Nucleus accumbens (tissue), 56 donors: ENCODE data around the gene LSG1.
"Not testable (repeated sequence)": the region's sequence is repeated elsewhere in the genome, so short reads cannot be mapped to it uniquely, and the experiment has no call there.

ENCODE experiments used
- DNase-seq, 56 donors: peaks; one replicate each; lab custom pipeline; 2025; lab: John Stamatoyannopoulos, UW

The LSG1 gene

GRCh38 chr3:194659778-194660177 is 12.2 kb downstream of the LSG1 start:
- no peak for DNase-seq

- DNase-seq = no peak
These were observed 13.3 kb downstream of the LSG1 start for GRCh38 chr3:194658477-194659242.

- DNase-seq = no peak
These were observed 14.6 kb downstream of the LSG1 start for GRCh38 chr3:194657439-194657838.

GRCh38 chr3:194654443-194654842 is 17.5 kb downstream of the LSG1 start:
- DNase-seq = no peak

GRCh38 chr3:194647747-194648146 is 24.2 kb downstream of the LSG1 start:
- DNase-seq = no peak

- DNase-seq = no peak
These were observed 29.2 kb downstream of the LSG1 start for GRCh38 chr3:194642769-194643168.

GRCh38 chr3:194640829-194641228 is 31.2 kb downstream of the LSG1 start:
- no peak for DNase-seq

GRCh38 chr3:194638991-194639605 is 32.9 kb downstream of the LSG1 start:
- no peak for DNase-seq

GRCh38 chr3:194637541-194638400 is 34.2 kb downstream of the LSG1 start:
- no peak for DNase-seq

GRCh38 chr3:194637066-194637465 is 34.9 kb downstream of the LSG1 start:
- peak in 9 of 56 donors; percentile 7 to 65 (median 35) for DNase-seq

- DNase-seq = peak in 27 of 56 donors; percentile 12 to 59 (median 28)
These were observed 38.5 kb downstream of the LSG1 start, which contains the start of gene TMEM44 for GRCh38 chr3:194633349-194634004. Gene TMEM44, minus strand, starts transcription at chr3:194633419. Its CDS starts 204 bp downstream, at chr3:194633215.

- DNase-seq = peak in 9 of 56 donors; percentile 3 to 77 (median 14)
These were observed 39.1 kb downstream of the LSG1 start for GRCh38 chr3:194632809-194633348.

- no peak for DNase-seq
These were observed 39.7 kb downstream of the LSG1 start for GRCh38 chr3:194632226-194632808.

- DNase-seq = no peak
These were observed 40.3 kb downstream of the LSG1 start for GRCh38 chr3:194631696-194632095.

GRCh38 chr3:194630681-194631080 is 41.3 kb downstream of the LSG1 start:
- DNase-seq = not testable (repeated sequence)

- no peak for DNase-seq
These were observed 47.0 kb downstream of the LSG1 start for GRCh38 chr3:194624956-194625355.

GRCh38 chr3:194623449-194624290 is 48.3 kb downstream of the LSG1 start:
- peak in 11 of 56 donors; percentile 11 to 38 (median 23) for DNase-seq

- DNase-seq = no peak
These were observed 49.2 kb downstream of the LSG1 start for GRCh38 chr3:194622621-194623340.
